H1 (cell line): ENCODE measurements around the gene RAPGEF5. TPM values are rescaled to one million over a fixed set of nuclear protein-coding genes. Genes with fewer than 3 reads are reported as not detected.

Experiments
- BACH1 ChIP-seq: IDR thresholded peaks from 2 replicates; pipeline ENCODE4 v1.6.1; 2012; ENCODE audit warnings: low read length, improper control_type of control experiment
- CBX5 ChIP-seq: fragments of 300-800, 300-1000 bp; sonication (generic); IDR thresholded peaks from 2 replicates; pipeline ENCODE4 v1.7.1; 2016; ENCODE audit warnings: antibody characterized with exemption, low read length, low read depth
- GABPA ChIP-seq: IDR thresholded peaks from 2 replicates; pipeline ENCODE4 v1.6.1; 2011; ENCODE audit warnings: mild to moderate bottlenecking, low read length, moderate library complexity, borderline replicate concordance; ENCODE audit not compliant: insufficient read depth
- SIRT6 ChIP-seq: IDR thresholded peaks from one replicate; pipeline ENCODE4 v1.7.1; 2012; ENCODE audit warnings: low read length, inconsistent platforms
- SP1 ChIP-seq: IDR thresholded peaks from 2 replicates; pipeline ENCODE4 v1.6.1; 2011; ENCODE audit warnings: low read depth, low read length
- SP4 ChIP-seq: IDR thresholded peaks from 2 replicates; pipeline ENCODE4 v1.6.1; 2012; ENCODE audit warnings: low read length, inconsistent platforms
- SRF ChIP-seq: IDR thresholded peaks from 2 replicates; pipeline ENCODE4 v1.6.1; 2011; ENCODE audit warnings: mild to moderate bottlenecking, low read depth, low read length, moderate library complexity
- TAF7 ChIP-seq: optimal IDR thresholded peaks from 2 replicates; pipeline ENCODE3; 2011; ENCODE audit warnings: low read depth, mild to moderate bottlenecking, inconsistent platforms, low read length, moderate library complexity, borderline replicate concordance
- TEAD4 ChIP-seq: IDR thresholded peaks from 2 replicates; pipeline ENCODE4 v1.6.1; 2012; ENCODE audit warnings: low read depth, low read length, inconsistent platforms, mixed read lengths
- ZNF274 ChIP-seq: IDR thresholded peaks from 2 replicates; pipeline ENCODE4 v1.7.0; 2012; ENCODE audit warnings: low read length, borderline replicate concordance; ENCODE audit errors: extremely low read depth
- polyA plus RNA-seq, 7 experiments: library from polyadenylated mRNA; depleted of rRNA in 3 of 7; stranded (reverse) in 5 of 7; unstranded in 2 of 7; fragments of >200 nt in 5 of 7; fragments of 200-250 nt in 2 of 7; gene quantifications; 1 replicate in 5 of 7; 2 replicates in 1 of 7; 4 replicates in 1 of 7; pipeline versions ENCODE4 v1.2.1 to v1.2.3, GENCODE V29; 2011 to 2013; ENCODE audit warnings: missing spikeins in 2 of 7, mixed read lengths in 2 of 7
- total RNA-seq: library from RNA; stranded (reverse); fragmentation: NEBNext Ultra II Directional; extraction: Animal tissue kit (Norgen Biotek cat#: 25700); gene quantifications from 2 replicates; pipeline ENCODE4 v1.2.1, GENCODE V29; 2021
- TF ChIP-seq, protein P1 (sequence below): IDR thresholded peaks from 2 replicates; pipeline ENCODE4 v1.6.1; 2012; ENCODE audit warnings: inconsistent platforms

RAPGEF5 gene
- total and polyA plus RNA-seq, 2 of the 8 experiments (the other 6 are each of a cell fraction or from before 2014, with no cell fraction given): 4.4 to 22.9 TPM

- TF ChIP-seq, protein P1, sequence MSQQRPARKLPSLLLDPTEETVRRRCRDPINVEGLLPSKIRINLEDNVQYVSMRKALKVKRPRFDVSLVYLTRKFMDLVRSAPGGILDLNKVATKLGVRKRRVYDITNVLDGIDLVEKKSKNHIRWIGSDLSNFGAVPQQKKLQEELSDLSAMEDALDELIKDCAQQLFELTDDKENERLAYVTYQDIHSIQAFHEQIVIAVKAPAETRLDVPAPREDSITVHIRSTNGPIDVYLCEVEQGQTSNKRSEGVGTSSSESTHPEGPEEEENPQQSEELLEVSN: no peak
- TF ChIP-seq CBX5: no peak
- TF ChIP-seq SP1: no peak
- TF ChIP-seq TEAD4: no peak
- no peak for TF ChIP-seq SP4
- TF ChIP-seq SRF: no peak
- no peak for TF ChIP-seq BACH1
- TF ChIP-seq ZNF274: no peak
- TF ChIP-seq TAF7: no peak
- TF ChIP-seq GABPA: no peak
- TF ChIP-seq SIRT6: no peak
Observed at GRCh38 chr7:22302193-22302592, 54.8 kb downstream of the RAPGEF5 start (continued).
